GM18868 (cell line): ENCODE results near the gene ZNF883.
"Not testable (repeated sequence)": the region's sequence is repeated elsewhere in the genome, so short reads cannot be mapped to it uniquely, and the experiment has no call there.

Source experiments
- ATAC-seq: cut with Tn5 transposase; IDR thresholded peaks from one replicate; pipeline ENCODE4 v1.9.1; 2021; ENCODE audit warnings: mild to moderate bottlenecking, moderate library complexity; ENCODE audit not compliant: unreplicated experiment

The ZNF883 gene

DNA sequence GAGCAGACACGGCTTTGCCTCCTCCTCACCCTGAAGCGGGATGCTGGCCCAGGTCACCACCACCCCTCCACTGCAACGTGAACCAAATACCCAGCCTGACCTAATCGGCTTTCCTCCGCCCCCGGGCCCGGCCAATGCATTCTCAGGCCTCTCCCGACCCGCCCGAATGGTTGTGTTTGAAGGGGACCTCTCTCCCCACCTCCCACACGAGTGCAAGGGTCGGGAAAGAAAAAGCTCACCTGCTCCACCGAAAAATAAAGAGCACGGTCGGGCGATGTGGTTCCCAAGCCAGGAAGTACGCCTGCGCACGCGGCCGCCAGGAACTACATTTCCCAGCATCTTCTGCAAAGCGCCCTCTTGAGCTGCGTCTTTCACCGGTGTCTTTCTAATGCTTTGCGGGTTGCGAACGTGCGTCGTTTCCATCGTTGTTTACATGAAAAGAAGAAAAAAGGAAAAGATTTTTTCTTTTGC is at the start of gene ZNF883:
TSS of gene ZNF883 (minus strand) at position 282 of the 471 bp plus-strand sequence.
- ATAC-seq: no peak

DNA sequence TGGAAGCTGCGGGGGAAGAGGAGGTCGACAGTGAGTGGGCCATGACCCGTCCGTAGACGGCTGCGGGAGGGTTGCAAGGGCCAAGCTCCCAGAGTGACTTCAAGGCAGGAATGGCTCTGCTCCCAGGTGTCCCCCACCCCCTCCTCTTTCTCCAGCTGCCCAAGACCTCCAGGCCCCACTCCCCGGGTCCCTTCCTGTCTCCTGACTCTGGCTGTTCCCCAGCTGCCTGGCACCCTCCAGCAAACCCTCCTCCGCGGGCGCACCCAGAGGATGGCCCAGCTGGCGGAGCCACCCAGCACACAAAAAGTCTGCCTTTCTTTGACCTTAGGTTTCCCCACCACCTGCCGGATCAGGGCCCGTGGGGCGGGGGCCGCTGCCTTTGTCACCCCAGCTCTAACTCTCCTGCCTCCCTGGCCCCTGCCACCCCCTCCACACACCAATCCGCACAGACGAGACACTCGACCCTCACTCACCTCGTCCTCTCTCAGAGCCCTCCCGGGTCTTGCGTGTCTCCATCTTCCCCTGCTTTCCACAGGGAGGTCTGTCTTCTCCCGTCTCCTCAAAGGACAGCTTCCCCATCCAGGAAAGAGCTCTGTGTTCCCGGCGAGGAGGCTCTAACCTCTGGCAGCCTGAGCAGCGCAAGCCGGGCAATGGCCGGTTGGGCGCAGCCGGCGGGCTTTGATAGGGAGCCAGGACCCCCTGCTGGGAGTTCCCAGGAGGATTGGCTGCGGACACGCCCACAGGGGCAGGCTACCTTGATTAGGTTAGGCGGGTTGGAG is 49.3 kb upstream of the ZNF883 start:
- ATAC-seq: not testable (repeated sequence)

DNA sequence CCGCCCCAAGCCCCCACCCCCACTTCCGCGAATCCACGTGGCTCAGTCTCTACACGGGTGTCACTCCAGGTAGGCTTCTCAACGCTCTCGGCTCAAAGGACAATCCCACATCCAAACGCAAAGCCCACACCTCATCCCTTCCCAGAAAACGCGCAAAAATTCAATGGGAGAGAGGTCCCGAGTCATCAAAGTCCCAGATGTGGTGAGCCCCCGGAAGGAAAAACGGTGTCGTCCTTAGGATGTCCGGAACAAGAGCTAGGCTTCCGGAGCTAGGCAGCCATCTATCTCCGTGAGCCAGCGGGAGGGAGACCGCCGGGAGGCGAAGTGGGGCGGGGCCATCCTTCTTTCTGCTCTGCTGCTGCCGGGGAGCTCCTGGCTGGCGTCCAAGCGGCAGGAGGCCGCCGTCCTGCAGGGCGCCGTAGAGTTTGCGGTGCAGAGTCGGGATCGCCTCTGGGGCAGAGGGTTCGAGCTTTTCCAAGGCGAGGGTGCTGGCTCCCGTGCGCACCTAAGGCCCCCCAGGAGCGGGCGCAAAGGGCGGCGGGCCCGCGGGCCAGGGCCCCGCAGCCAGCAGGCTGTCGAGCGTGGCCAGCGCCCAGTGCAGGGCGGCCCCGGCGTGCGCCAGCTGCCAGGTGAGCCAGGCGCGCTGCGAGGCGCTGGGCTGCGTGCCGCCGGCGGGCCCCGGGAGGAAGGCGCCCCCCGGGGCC is 47.7 kb upstream of the ZNF883 start:
- ATAC-seq: not testable (repeated sequence)

DNA sequence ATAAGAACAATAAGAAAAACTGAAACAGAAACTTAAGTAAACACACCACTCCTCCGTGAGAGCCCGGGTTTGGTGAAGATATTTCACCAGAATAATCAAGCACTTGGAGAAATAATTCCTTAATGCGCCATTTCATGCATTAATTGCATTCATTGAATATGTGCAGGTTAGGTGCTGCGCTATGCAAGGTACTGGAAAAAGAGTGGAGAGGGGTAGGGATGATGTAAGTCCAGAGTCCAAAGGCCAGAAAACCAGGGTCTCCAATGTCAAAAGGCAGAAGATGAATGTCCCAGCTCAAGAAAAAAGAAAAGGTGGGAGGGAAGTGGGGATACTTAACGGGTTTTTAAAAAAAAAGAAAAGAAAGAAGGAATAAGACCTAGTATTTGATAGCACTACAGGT is 45.2 kb upstream of the ZNF883 start:
- no peak for ATAC-seq

DNA sequence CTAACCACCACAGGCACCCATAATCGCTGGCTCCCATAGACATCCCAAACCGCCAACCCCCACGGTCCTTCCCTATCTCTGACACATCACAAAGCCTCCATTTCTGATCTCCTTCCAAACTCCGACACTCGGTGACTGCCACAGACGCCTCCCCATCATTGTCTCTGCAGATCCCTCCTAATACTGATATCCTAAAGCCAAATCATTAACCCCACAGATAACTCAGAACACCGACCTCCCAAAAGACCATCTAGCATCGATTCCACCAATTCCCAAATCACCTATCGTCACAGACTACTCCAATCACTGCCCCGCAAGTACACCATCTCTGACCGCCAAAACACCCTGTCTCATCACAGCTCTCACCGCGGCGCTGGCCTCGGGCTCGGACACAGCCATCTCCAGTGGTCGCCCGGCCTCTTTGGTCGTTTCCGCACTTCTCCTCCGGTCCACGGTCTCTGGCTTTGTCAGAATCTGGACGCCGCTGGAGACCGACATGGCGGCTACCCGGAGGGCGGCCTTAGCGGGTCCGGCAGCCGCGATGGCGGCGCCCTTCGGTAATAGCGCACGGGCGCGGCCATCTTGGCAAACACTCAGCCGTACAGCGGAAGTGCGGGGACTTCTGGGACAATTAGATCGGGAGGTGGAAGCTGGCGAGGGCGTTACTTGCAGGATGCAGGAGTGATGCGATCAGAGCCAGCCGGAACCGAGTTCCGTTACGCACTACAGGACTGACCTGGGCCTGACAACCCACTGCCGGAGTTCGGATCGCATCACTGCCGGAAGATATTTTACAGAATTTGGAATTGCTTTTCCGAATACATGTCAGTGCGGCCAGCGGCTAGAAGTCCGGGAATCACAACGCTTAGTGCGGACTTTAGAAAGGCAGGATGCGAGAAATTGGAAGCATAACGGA is 44.5 kb upstream of the ZNF883 start, which contains the start of gene ZFP37:
TSS of gene ZFP37 (minus strand) at position 534 of the 916 bp plus-strand sequence. CDS start at position 498, 36 bp downstream.
- peak; percentile 98 for ATAC-seq

DNA sequence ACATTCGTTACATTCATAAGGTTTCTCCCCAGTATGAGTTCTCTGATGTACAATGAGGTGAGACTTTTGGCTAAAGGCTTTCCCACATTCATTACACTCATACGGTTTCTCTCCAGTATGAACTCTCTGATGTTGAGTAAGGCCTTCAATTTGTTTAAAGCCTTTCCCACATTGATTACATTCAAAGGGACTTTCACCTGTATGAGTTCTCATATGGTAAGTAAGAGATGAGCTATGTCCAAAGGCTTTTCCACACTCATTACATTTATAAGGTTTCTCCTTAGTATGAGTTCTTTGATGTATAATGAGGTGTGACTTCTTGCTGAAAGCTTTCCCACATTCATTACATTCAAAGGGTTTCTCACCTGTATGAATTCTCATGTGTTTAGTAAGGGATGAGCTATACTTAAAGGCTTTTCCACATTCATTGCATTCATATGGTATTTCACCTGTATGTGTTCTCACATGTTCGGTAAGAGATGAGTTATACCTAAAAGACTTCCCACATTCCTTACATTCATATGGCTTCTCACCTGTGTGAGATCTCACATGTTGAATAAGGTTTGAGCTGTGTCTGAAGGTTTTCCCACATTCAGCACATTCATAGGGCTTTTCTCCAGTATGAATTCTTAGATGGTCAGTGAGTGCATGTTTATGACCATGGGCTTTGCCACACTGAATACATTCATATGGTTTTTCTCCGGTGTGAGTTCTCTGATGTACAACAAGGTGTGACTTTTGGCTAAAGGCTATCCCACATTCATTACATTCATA is 31.1 kb upstream of the ZNF883 start:
- ATAC-seq: no peak

DNA sequence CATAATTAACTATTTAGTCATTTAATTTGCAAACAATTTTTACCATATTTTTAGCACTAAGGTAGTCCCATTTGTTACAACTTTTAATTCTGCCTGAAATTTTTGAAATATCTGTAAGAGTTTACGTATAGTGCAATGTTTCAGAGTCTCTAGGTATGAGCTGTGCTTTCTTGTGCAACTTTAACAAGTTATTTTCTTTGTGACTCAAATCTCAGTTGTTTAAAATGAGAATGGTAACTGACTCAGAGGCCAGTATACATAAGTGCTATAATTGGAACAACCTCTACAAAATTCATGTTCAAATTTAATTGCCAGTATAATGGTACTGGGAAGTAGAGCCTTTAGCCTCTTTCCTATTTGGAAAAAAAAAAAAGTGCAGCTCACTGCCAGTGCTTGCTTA is 14.2 kb upstream of the ZNF883 start:
- no peak for ATAC-seq

DNA sequence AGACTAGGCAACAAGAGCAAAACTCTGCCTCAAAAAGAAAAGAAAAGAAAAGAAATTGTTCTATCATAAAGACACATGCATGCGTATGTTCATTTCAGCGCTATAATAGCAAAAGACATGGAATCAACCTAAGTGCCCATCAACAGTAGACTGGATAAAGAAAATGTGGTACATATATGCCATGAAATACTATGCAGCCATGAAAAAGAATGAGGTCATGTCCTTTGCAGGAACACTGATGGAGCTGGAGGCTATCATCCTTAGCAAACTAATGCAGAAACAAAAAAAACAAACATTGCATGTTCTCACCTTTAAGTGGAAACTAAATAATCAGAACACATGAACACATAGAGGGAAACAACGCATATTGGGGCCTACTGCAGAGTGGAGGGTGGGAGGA is 6.3 kb upstream of the ZNF883 start:
- no peak for ATAC-seq

DNA sequence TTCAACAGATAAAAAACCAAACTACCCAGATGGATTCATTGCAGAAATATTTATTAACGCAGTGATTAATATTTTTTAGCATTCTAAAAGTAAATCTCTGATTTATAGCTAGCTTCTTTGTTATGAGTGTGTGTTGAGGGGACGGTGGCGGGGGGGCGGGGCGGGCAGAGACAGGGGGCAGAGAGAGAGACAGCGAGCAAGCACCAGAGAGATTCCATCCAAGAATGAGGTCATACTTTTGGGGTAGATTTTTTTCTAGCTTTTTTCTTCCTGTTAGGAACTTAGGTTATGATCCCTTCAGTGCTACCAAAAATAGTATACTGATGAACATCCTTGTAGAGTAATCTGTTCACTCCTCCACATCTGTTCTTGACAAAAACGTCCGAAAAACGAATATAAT is 500 bp upstream of the ZNF883 start:
- ATAC-seq: no peak

DNA sequence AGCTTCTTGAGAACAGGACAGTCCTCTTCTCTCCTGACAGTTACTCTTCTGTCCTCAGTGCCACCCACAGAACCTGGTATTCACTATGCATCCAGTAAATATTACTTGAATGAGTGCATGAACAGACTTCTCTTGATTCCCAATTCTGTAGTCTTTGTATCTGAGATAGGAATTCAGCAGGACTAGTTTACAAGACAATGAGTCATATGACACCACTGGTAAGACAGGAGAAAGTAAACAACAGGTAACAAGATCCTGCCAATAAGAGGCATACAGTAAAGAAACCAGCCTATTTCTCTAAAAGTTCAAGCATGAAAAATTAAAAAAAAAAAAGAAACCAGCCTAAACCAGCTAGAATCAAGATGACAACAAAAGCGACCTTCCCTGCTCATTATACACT is 6.2 kb downstream of the ZNF883 start:
- ATAC-seq: no peak

DNA sequence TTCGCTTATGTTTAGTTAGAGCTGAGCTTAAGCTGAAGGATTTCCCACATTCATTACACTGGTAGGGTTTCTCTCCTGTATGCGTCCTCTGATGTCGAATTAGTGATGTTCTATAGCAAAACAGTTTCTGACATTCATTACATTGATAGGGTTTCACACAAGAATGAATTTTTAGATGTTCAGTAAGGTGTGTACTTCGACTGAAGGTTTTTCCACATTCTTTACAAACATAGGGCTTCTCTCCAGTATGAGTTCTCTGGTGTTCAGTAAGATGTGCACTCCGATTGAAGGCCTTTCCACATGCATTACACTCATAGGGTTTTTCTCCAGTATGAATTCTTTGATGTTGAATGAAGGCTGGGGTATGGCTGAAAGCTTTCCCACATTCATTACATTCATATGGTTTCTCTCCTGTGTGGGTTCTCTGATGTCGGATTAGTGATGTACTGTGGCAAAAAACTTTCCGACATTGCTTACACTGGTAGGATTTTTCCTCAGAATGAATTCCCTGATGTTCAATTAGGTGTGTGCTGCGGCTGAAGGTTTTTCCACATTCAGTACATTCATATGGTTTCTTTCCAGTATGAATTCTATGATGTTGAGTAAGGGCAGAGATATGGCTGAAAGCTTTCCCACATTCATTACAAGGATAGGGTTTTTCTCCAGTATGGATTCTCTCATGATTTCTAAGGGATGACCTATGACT is 14.6 kb downstream of the ZNF883 start:
- no peak for ATAC-seq

DNA sequence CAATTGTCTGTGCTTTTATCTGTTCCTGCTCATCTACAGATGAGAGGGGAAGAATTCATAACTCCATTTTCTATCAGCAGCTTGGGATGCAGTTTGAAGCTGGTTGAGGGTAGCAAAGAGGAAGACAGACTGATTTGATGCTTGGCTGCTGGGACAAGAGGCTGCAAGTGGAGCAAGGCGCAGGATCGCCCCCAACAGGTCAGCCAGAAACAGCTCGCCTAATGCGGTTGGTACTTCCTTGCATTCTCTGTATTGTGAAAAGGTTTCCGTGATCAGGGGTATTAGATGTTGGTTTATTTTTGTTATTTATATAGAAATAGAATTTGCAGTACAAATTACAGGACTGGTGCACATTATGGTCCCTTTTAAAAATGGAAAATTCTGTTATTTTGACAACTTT is 40.6 kb downstream of the ZNF883 start:
- no peak for ATAC-seq

DNA sequence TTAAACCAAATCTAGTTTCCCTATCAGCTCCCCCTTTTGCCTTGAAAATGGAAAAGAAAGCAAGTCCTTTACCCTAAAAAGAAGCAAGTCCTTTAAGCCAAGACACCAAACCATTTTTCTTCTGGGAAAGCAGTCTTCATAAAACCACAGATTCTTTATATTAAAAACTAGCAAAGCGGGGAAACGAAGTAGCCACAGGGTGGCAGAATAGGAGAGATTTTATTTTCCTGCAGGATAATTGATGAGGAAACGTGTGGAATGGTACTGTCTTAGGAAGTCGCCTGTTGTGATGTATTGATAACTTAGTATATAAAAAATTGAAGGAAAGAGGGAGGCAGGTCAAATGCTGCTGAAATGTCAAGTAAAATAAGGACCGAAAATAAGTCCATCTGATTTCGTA is 41.1 kb downstream of the ZNF883 start:
- ATAC-seq: no peak

DNA sequence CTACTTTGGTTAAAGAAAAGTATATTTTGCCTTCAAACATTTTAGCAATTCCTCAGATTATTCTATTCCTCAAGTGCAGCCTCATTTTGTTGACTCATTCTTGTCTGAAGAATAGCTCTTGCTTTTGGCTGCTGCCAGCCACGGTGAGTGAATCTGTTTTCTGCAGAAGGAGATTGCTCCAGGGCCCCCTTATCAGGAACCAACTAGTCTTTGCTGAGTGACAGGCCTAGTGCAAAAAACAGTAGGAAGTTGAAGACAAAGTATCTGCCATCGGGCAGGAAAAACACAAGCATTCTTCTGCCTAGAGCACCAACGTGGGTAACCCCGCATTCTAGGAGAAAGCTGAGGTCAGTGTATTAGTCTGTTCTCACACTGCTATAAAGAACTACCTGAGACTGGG is 42.3 kb downstream of the ZNF883 start:
- ATAC-seq: no peak

DNA sequence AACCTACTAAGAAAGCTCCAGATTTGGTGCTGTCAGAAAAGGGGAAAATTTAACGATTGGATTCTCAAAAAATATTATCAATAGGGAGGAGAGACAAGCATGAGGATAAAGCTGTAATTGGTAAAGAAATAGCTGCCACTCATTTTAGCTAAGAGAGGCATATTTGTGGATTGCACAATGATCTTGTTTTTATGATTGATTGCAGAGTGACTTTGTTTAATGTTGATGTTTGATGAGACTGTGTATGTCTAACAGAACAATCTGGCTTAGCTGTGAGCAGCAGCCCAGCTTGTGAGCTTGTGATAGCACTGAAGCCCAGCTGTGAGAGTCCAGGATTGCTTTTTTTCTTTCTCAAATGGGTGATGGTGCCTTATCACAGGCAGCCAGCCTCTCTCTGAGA is 56.4 kb downstream of the ZNF883 start:
- no peak for ATAC-seq

DNA sequence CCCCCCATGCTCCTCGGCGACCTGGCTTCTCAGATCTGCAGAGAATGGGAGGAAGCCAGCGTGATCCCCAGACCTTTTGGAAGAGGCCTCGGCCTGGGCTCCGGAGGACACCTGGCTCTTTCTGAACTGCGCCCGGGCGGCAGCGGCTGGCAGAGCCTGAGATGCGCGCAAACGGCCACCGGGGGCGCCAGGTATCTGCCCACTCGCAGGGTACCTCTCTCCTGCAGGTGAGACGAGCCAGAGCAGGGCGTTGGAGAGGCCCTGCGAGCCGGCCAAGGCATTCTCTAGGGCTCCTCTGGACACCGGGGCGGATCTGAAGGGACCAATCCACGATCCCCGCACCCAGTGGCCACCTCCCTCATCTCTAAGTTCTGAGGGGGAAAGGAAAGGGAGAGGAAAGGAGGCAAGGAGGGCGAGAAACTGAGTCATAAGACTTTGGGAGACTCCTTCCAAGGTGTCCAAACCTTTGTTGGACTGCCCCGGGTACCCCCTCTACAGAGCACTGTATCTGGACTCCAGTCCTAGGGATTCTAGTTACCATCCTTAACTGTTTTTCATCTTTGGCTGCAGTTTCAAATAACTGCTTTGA is 66.3 kb downstream of the ZNF883 start:
- ATAC-seq: no peak

DNA sequence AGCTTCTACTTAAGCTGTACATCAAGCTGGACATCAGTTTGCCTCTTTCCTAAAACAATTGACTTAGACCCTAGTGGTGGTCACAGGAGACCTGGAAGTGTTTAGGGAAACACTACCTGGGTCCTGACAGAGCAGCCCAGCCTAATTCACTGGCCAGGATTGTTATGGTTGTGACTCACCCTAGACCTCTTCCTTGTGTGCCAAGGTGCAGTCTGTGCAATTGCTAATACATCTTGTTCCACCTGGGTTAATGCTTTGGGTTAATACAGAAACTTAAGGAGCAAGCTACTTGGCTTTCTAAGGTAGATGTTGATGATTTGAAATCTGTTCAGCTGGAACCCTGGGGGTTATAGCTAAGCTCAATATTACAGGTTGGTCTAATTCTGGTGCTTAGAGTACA is 72.6 kb downstream of the ZNF883 start:
- ATAC-seq: no peak

DNA sequence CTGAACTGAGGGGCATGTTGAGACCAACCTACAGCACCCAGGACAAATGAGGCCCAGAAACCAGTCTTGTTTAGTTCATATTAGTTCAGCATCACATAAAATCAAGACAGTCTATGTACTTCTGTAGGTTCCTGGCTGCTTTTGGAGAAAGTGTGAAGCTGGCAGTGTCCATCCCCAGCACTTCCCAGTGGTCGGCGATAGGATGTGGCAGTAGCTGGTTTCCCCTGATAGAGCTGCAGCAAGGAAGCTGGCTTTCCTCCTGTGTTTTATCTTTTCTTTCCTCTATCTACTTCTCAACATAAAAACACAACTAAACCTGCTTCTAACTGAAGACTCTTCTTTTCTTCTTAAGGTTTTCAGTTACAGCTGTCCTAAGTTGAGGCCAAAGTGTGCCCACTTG is 78.3 kb downstream of the ZNF883 start:
- ATAC-seq: no peak

DNA sequence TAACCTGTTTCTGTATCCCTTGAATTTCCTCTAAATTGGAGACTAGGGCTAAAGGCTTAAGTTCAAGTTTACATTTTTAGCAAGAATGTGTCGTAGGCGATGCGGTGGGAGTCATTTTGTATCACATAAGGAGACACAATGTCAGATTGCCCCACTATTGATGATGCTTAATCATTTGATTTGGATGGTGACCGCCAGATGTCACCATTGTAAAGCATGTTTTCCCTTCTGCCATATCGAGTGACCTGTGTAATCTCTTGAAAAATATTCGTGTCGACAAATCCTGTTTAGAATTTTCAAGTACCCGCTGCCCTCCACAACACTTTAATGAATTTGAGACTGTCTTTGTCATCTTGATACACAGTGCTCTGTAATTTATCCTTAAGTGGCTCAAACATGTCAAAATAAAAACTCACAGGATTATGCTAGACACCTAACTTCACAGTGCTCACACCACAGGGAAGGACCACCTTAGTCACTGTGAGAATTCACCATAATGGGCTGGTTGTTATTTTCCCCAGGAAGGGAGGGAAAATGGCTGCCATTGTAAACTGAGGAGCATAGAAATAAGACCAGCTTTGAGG is 86.8 kb downstream of the ZNF883 start:
- no peak for ATAC-seq
